GM18526 (cell line): Measurements from ENCODE around the gene PELO.

ENCODE experiments used
- POLR2A ChIP-seq: IDR thresholded peaks from 3 replicates; pipeline ENCODE4 v1.6.1; 2011; ENCODE audit not compliant: insufficient read length; ENCODE audit errors: extremely low read depth

PELO gene

GRCh38 chr5:52788505-52788821 is 747 bp downstream of the PELO start:
- no peak for TF ChIP-seq POLR2A

GRCh38 chr5:52789378-52789777 is 1.7 kb downstream of the PELO start:
- no peak for TF ChIP-seq POLR2A

GRCh38 chr5:52789851-52790250 is 2.1 kb downstream of the PELO start:
- TF ChIP-seq POLR2A, result no peak

- no peak for TF ChIP-seq POLR2A
Measured at GRCh38 chr5:52791366-52791765, 3.6 kb downstream of the PELO start.

- no peak for TF ChIP-seq POLR2A
Measured at GRCh38 chr5:52794519-52794918, 6.8 kb downstream of the PELO start.

GRCh38 chr5:52796031-52796430 is 8.3 kb downstream of the PELO start:
- no peak for TF ChIP-seq POLR2A

- no peak for TF ChIP-seq POLR2A
Measured at GRCh38 chr5:52796516-52797103, 8.9 kb downstream of the PELO start.

- no peak for TF ChIP-seq POLR2A
Measured at GRCh38 chr5:52798938-52799337, 11.2 kb downstream of the PELO start.

- no peak for TF ChIP-seq POLR2A
Measured at GRCh38 chr5:52799358-52799982, 11.8 kb downstream of the PELO start.

GRCh38 chr5:52799983-52800393 is 12.3 kb downstream of the PELO start:
- peak; percentile 80 for TF ChIP-seq POLR2A

- TF ChIP-seq POLR2A, result no peak
Measured at GRCh38 chr5:52800394-52801213, 12.9 kb downstream of the PELO start.

GRCh38 chr5:52801329-52801728 is 13.6 kb downstream of the PELO start:
- no peak for TF ChIP-seq POLR2A

- no peak for TF ChIP-seq POLR2A
Measured at GRCh38 chr5:52802272-52802973, 14.7 kb downstream of the PELO start.

- no peak for TF ChIP-seq POLR2A
Measured at GRCh38 chr5:52802974-52803336, 15.2 kb downstream of the PELO start.

GRCh38 chr5:52804387-52804791 is 16.7 kb downstream of the PELO start:
- no peak for TF ChIP-seq POLR2A

- no peak for TF ChIP-seq POLR2A
Measured at GRCh38 chr5:52804981-52805380, 17.3 kb downstream of the PELO start.
